Stimulated activated CD8-positive, alpha-beta memory T cell treated with anti-CD3 and anti-CD28 coated beads, Interleukin-7, amount 100 ng/mL, for 48 hours (primary cell): ENCODE results near the gene DIRAS1.
"Not testable (repeated sequence)": the region's sequence is repeated elsewhere in the genome, so short reads cannot be mapped to it uniquely, and the experiment has no call there.

Source experiments
- DNase-seq, 2 donors: peaks; one replicate each; pipeline ENCODE4 v3.0.0-alpha.2; 2020; ENCODE audit warnings: low read depth in 1 of 2; ENCODE audit errors: extremely low read depth in 1 of 2

DIRAS1 gene

GRCh38 chr19:2714102-2714501 lies 7.1 kb downstream of the DIRAS1 start:
- DNase-seq = not testable (repeated sequence)

- DNase-seq = not testable (repeated sequence)
Observed at GRCh38 chr19:2713170-2713569, 8.0 kb downstream of the DIRAS1 start.

DNA sequence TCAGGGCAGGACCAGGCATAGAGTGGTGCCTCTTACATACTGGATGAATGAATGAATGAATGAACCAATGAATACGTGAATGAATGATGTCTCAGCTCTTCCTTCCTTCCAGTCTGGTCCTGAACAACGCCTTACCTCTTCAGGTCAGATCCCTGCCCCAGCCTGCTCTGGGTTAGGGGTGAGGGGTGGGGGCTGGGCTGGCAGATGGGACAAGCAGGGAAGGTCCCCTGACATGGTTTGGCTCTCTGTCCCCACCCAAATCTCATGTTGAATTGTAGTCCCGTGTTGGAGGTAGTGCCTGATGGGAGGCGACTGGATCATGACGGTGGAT lies 9.3 kb downstream of the DIRAS1 start:
- DNase-seq = no peak

GRCh38 chr19:2711172-2711874 lies 9.8 kb downstream of the DIRAS1 start:
- no peak for DNase-seq

- no peak for DNase-seq
Observed at GRCh38 chr19:2706251-2706650, 14.9 kb downstream of the DIRAS1 start.

GRCh38 chr19:2703691-2704216 lies 17.4 kb downstream of the DIRAS1 start:
- DNase-seq = no peak

- DNase-seq = no peak
Observed at GRCh38 chr19:2703077-2703437, 18.1 kb downstream of the DIRAS1 start.

DNA sequence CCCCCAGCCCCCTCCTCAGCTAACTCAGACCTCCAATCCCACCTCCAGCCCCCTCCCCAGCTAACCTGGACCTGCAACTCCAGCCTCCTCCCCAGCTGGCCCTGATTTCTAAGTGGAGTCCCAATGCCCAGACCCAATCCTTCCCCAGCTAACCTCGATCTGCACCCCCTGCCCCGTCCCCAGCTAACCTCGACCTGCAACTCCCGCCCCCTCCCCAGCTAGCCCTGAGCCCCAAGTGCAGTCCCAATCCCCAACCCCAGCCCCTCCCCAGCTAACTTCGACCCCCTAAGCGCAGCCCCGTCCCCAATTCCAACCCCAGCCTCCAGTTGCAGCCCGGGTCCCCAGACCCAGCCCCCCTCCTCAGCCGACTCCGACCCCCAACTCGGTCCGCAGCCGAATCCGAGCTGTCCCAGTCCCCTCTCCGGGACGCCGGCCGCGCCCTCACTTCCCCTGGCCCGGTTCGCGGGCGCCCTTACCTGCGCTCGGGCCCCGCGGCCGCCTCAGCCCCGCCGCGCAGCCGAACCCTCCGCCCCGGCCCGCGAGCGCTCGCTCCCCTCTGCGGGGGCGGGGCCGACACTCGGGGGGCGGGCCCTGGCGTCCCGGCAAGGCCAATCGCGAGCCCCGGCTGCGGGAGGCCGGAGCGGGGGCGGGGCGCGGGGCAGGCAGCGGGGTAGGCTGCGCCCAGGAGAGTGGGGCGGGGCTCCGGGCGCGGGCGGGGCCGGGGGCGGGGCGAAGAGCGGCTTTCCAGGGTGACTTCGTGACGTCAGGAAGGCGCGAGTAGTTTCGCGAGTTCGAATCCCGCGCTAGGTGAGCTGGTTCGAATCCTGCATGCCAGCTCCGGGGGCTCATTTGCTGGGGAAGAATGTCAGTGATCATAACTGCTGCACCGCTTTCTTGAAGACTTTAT lies 18.7 kb downstream of the DIRAS1 start, which contains the start of gene GNG7:
TSS of gene GNG7 (minus strand) at position 525 of the 907 bp plus-strand sequence. CDS start 182,006 bp downstream, outside the sequence.
- peak; percentile 86 to 90 for DNase-seq

- DNase-seq = no peak
Observed at GRCh38 chr19:2701361-2702169, 19.6 kb downstream of the DIRAS1 start.

- DNase-seq = no peak
Observed at GRCh38 chr19:2700660-2701360, 20.4 kb downstream of the DIRAS1 start.

DNA sequence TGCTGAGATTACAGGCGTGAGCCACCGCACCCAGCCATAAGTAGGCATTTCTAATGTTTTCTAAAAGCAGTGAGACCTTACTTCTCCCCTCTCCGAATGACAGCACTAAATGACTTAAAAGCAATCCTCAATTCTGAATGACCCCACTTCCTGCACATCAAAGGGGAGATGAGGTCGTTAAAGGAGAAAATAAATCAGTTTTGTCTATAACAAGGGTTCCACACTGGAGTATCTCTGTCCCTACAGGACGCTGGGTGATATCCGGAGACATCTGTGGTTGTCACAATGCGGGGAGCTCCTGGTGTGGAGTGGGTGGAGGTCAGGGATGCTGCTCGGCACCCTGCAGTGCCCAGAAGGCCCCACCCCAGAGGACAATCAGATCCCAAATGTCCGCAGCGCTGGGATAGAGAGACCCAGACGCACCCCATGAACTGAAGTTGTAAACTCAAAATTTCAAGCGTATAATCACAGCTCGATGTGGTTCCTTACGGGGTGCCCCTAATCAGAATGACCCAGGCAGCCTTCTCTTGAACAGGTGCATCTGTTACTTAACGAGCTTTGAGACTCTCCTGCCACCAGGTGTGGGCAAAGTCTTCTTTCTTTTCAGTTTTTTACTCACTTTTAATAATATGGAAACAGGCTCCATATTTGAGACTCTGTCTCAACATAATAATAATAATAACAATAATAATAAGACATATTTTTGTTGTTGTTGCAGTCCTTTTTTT lies 21.6 kb downstream of the DIRAS1 start:
- DNase-seq = no peak

DNA sequence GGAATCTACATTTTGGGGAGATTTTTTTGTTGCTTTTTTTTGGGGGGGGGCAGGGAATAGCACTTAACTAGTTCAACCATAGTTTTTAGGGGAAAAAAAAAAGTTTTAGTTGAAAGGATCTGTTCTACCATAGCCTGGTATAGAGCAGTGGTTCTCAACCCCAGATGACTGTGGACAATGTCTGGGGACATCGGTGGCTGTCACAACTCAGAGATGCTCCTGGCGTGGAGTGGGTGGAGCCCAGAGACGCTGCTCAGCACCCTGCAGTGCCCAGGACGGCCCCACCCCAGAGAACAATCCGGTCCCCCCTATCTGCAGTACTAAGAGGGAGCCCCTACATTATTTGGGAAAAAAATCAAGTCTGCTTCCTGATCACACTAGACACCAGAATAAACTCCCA lies 27.0 kb downstream of the DIRAS1 start:
- no peak for DNase-seq

DNA sequence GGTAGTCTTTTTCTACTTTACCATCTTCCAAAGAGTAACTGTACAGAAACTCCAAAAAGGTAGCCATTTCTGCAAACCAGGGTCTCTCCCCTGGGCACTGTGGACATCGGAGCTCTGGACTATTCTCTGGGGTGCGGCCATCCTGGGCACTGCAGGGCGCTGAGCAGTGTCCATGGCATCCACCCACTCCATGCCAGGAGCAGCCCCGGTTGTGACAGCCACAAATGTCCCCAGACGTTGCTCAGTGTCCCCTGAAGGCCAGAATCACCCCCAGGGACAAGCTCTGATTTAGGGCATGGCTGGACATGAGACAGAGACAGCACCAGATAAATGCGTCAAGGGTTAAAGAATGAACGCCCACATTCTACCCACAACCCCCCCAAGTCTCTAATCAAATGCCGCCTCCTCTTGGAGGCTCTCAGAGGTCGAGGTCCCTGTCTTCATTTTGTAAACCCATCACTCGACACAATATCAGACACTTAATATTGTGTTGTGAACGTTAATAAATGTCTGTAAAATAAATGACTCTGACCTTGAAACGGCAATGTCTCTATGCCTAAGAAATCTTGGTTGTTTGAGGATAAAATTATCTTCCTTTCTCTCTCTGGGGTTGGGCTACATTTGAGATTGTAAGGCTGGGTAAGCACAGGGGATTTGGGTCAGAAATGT lies 27.5 kb downstream of the DIRAS1 start:
- DNase-seq = no peak

GRCh38 chr19:2691951-2692350 lies 29.2 kb downstream of the DIRAS1 start:
- DNase-seq = no peak

- no peak for DNase-seq
Observed at GRCh38 chr19:2690856-2691255, 30.3 kb downstream of the DIRAS1 start.

- DNase-seq = no peak
Observed at GRCh38 chr19:2686360-2686759, 34.8 kb downstream of the DIRAS1 start.

DNA sequence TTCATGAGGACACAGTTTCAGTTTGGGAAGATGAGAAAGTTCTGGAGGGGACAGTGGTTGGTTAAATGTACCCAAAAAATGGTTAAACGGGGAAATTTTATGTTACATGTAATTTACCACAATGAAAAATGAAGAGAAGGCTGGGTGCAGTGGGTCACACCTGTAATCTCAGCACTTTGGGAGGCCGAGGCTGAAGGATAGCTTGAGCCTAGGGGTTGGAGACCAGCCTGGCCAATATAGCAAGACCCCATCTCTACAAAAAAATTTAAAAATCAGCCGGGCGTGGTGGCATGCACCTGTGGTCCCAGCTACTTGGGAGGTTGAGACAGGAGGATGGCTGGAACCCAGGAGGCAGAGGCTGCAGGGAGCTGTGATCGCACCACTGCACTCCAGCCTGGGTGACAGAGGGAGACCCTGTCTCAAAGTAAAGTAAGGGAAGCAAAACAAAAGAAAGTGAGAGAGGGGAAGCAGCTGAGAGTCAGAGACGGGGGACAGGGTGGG lies 35.9 kb downstream of the DIRAS1 start:
- no peak for DNase-seq

DNA sequence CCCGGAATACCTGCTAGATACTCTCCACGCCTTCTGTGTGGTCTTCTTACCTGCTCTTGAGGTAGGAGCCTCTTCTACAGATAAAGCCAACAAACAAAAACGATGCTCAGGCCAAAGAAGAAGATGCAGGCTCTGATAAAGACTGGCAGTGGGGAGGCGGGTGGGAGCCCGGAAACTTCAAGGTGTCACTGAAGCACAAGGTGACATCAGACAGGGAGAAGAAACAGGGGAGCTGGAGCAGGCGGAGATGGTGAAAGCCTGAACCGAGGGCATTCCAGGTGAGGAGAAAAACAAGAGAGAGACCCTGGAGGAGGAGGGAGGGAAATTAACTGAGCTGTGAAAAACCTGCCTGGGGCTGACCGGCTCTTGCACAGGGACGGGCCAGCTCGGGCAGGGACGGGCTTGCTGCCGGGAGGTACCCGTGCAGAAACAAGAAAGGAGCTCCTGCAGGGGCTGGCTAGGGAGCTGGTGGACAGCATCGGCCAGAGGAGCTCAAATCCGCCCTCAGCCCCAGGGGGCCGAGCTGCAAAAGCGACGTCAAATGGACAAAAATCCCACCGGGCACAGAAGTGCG lies 37.7 kb downstream of the DIRAS1 start:
- DNase-seq = no peak

DNA sequence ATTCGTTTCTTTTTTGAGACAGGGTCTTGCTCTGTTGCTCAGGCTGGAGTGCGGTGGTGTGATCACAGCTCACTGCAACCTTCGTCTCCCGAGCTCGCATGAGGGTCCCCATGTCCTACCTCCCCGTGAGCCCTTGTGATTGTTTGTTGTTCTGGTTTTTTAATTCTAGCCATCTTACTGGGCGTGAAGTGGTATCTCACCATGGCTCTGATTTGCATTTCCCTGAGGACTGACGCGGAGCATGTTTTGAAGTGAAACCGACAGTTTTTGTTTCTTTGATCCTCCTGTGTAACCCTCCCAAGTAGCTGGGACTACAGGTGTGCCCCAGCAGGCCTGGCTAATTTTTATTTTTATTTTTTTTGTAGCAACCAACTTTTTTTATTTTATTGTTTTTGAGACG lies 40.4 kb downstream of the DIRAS1 start:
- no peak for DNase-seq
